HG03095 (cell line): ENCODE measurements around the gene MFGE8.

Experiments
- ATAC-seq: cut with Tn5 transposase; IDR thresholded peaks from one replicate; pipeline ENCODE4 v1.9.1; 2021; ENCODE audit warnings: moderate library complexity; ENCODE audit not compliant: unreplicated experiment

MFGE8 gene

GRCh38 chr15:88900309-88900981, 12.7 kb downstream of the MFGE8 start:
- no peak for ATAC-seq

- ATAC-seq: no peak
Observed at GRCh38 chr15:88899251-88899650, 13.9 kb downstream of the MFGE8 start.

GRCh38 chr15:88898736-88899135, 14.4 kb downstream of the MFGE8 start:
- no peak for ATAC-seq

- ATAC-seq: no peak
Observed at GRCh38 chr15:88897456-88898194, 15.6 kb downstream of the MFGE8 start.

- no peak for ATAC-seq
Observed at GRCh38 chr15:88897142-88897455, 16.1 kb downstream of the MFGE8 start.

- ATAC-seq: no peak
Observed at GRCh38 chr15:88896333-88897033, 16.7 kb downstream of the MFGE8 start.

GRCh38 chr15:88894819-88895767, 18.1 kb downstream of the MFGE8 start, which contains the start of gene HAPLN3:
Gene HAPLN3, minus strand, starts transcription at chr15:88895544. Its CDS starts 8,246 bp downstream, at chr15:88887298.
- no peak for ATAC-seq

- no peak for ATAC-seq
Observed at GRCh38 chr15:88894348-88894818, 18.8 kb downstream of the MFGE8 start.

- ATAC-seq: no peak
Observed at GRCh38 chr15:88891540-88892254, 21.5 kb downstream of the MFGE8 start.

GRCh38 chr15:88890495-88890894, 22.7 kb downstream of the MFGE8 start:
- no peak for ATAC-seq

- no peak for ATAC-seq
Observed at GRCh38 chr15:88888719-88889118, 24.5 kb downstream of the MFGE8 start.

GRCh38 chr15:88887068-88887580, 26.1 kb downstream of the MFGE8 start:
- ATAC-seq: no peak

GRCh38 chr15:88882785-88883184, 30.4 kb downstream of the MFGE8 start:
- no peak for ATAC-seq

GRCh38 chr15:88881775-88882174, 31.4 kb downstream of the MFGE8 start:
- ATAC-seq: no peak

- no peak for ATAC-seq
Observed at GRCh38 chr15:88880944-88881740, 32.0 kb downstream of the MFGE8 start.

- ATAC-seq: no peak
Observed at GRCh38 chr15:88878720-88879184, 34.4 kb downstream of the MFGE8 start.

GRCh38 chr15:88877906-88878305, 35.3 kb downstream of the MFGE8 start:
- no peak for ATAC-seq

GRCh38 chr15:88877415-88877814, 35.8 kb downstream of the MFGE8 start:
- ATAC-seq: no peak

- no peak for ATAC-seq
Observed at GRCh38 chr15:88876573-88876972, 36.6 kb downstream of the MFGE8 start.
